ENCODE measurements around the gene SNAPIN.

Gene SNAPIN

GRCh38 chr1:153687346-153688125 is 29.0 kb downstream of the SNAPIN start:
- no peak for FAIRE-seq
- TF ChIP-seq, protein P1, sequence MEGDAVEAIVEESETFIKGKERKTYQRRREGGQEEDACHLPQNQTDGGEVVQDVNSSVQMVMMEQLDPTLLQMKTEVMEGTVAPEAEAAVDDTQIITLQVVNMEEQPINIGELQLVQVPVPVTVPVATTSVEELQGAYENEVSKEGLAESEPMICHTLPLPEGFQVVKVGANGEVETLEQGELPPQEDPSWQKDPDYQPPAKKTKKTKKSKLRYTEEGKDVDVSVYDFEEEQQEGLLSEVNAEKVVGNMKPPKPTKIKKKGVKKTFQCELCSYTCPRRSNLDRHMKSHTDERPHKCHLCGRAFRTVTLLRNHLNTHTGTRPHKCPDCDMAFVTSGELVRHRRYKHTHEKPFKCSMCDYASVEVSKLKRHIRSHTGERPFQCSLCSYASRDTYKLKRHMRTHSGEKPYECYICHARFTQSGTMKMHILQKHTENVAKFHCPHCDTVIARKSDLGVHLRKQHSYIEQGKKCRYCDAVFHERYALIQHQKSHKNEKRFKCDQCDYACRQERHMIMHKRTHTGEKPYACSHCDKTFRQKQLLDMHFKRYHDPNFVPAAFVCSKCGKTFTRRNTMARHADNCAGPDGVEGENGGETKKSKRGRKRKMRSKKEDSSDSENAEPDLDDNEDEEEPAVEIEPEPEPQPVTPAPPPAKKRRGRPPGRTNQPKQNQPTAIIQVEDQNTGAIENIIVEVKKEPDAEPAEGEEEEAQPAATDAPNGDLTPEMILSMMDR (IDR thresholded peaks at IDR 0.05; ENCODE audit: insufficient read depth, missing control alignments) = no peak
- no peak for DNase-seq (ENCODE audit: insufficient read length, low spot score)

GRCh38 chr1:153688276-153688675 is 29.8 kb downstream of the SNAPIN start:
- FAIRE-seq (no peak), DNase-seq (ENCODE audit: insufficient read length, low spot score) (no peak)

DNA sequence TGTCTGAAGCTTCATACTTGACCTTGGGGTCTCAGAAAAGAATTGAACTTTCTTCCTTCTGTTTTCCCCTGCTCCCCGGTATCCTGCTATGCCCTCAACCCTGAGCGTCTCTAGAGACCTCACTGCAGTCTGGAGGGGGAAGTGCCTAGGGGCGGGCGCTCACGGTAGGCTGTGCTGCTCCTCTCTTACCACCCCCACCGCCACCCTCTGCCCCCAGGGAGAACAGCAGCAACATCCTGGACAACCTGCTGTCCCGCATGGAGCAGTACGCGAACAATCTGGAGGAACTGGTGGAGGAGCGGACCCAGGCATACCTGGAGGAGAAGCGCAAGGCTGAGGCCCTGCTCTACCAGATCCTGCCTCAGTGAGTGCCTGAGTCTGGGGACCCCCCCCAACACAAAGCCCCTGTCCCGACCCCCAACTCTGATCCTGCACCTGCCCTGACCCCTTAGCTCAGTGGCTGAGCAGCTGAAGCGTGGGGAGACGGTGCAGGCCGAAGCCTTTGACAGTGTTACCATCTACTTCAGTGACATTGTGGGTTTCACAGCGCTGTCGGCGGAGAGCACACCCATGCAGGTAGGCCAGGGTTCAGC is 30.3 kb downstream of the SNAPIN start:
- no peak for FAIRE-seq
- TF ChIP-seq, protein P1 (IDR thresholded peaks at IDR 0.05; ENCODE audit: insufficient read depth, missing control alignments) = no peak
- no peak for DNase-seq (ENCODE audit: insufficient read length, low spot score)

More at GRCh38 chr1:153688276-153688675, 29.8 kb downstream of the SNAPIN start:
- TF ChIP-seq, protein P1 (IDR thresholded peaks at IDR 0.05; ENCODE audit: insufficient read depth, missing control alignments) = no peak

GRCh38 chr1:153693466-153693865 is 35.0 kb downstream of the SNAPIN start:
- DNase-seq (ENCODE audit: insufficient read length, low spot score) (no peak), FAIRE-seq (no peak)
- TF ChIP-seq, protein P1 (IDR thresholded peaks at IDR 0.05; ENCODE audit: insufficient read depth, missing control alignments) = no peak

- DNase-seq (ENCODE audit: insufficient read length, low spot score) (no peak), FAIRE-seq (no peak)
- TF ChIP-seq, protein P1 (IDR thresholded peaks at IDR 0.05; ENCODE audit: insufficient read depth, missing control alignments) = no peak
Observed at GRCh38 chr1:153696741-153697140, 38.2 kb downstream of the SNAPIN start.

DNA sequence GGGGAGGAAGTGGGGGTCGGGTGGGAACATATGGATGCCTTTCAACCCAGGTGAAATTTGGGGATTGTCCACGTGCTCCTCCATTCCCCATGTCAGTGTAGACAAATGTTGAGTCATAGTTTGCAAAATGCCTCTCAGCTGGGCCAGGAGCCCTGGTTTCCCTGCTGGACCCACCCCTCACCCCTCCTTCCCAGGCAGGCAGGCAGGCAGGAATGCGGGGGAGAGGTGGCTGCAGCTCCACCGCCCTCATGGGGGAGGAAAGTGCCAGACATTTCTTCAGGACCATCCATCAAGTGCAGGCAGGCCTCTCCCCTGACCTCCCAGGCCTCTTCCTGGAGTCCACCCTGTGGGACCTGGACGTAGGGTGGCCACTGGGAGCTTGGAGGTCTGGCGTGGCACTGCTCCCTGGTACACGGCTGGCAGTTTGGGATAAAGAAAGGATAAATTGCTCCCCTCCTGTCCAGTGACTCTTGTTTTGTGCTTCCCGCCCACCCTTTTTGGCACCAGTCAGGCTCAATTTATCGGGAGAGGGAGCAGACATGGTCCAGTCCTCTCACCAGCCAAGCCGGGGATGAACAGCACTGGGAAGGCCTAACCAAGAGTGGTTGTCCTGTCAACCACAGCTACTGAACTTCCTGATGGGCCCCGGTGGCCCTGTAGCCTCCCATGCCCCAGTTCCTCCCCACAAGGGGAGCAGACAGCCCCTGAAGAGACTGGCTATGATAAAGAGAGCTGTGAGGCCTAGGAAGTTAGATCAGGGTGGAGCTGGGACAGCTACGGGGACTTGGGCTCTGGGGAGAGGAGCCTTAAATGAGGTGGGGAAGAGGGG is 38.9 kb downstream of the SNAPIN start:
- TF ChIP-seq, protein P1 (IDR thresholded peaks at IDR 0.05; ENCODE audit: insufficient read depth, missing control alignments) = no peak
- FAIRE-seq = no peak
- DNase-seq (ENCODE audit: insufficient read length, low spot score) = no peak
